Measurements from ENCODE around the gene PLXND1.
"Not testable (repeated sequence)": the region's sequence is repeated elsewhere in the genome, so short reads cannot be mapped to it uniquely, and the experiment has no call there.

The PLXND1 gene

DNA sequence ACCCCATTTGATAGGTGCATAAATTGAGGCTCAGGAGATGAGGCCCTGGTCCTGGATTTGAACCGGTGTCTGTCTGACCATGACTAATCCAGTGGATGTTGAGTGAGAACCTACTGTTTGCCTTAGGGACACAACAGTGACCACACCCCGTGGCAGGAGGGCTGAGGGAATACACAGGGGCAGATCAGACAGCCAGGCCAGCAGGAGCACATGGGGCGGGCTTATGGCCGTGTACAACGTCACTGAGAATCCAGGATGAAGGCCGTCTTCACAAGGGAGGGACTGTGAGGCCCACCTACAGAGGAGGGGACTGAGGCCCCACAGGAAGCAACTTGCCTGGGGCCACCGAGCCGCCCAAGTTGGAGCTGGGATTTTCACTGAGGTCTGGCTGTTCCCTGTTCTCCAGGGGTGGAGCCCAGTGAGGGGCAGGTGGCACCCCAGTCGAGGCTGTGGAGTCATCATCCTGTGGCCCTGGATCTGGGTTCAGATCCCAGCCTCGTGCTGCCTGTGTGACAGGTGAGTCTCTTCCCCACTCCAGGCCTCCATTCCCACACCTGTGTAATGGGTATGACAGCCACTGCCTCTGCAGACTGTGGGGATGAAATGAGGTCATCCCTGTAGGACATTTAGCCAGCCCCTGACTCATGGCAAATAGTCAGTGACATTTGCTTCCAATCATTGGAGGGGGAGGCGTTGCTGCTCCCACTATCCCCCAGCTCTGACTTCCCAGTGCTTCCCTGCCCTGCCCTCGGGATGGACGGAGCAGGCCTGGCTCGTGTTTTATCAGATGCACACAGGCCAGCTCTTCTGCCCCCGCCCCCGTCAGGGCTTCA is 6.3 kb upstream of the PLXND1 start:
- no peak for DNase-seq (ENCODE audit: low spot score)

DNA sequence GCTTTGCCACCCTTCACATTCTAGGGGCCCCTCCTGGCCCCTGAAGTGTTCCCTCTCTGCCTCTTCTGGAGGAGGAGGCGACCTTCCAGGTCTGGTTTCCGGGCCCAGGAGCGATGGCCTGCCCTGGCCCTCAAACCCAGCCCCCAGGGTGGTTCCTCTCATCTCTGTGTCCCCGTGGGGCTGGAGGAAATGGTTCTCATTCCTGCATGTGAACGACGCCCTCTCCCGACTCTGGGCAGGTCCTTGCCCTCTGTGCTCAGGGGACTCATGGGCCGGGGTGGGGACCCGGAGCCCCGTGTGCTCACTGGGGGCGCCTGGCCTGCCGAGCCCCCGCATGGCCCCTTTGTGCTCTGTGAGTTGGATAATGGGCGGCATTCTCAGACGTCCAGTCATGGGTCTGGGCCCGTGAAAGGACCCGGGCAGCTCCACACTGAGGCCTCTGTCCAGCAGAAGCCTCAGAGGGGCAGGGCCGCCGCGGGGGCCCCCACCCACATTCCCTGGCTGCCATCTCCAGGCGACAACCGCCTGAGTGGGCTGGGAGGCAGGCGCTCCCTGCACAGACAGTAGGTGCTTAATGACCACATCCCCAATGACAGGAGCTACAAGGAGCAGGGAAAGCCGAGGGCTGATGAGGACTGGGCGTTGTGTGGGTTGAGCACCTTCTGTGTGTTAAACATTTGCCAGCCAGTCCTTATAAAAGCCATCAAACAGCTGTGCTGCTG is 5.5 kb upstream of the PLXND1 start:
- no peak for DNase-seq (ENCODE audit: low spot score)

DNA sequence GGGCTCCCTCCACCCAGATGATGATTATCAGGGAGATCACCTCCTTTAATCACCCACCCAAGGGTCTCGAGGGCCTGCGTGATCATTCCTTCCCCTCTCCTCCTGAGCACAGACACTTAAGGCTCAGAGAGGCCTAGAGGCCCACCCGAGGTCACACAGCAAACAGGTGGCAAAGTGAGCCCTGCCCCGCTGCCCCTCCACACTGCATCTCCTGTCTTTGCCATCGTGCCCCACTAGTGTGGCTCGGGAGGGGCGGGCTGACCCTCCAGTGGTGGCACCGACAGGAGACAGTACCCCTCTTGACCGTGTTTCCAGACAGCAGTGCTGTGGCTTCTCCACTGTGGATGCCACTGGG is 4.9 kb upstream of the PLXND1 start:
- no peak for DNase-seq (ENCODE audit: low spot score)

DNA sequence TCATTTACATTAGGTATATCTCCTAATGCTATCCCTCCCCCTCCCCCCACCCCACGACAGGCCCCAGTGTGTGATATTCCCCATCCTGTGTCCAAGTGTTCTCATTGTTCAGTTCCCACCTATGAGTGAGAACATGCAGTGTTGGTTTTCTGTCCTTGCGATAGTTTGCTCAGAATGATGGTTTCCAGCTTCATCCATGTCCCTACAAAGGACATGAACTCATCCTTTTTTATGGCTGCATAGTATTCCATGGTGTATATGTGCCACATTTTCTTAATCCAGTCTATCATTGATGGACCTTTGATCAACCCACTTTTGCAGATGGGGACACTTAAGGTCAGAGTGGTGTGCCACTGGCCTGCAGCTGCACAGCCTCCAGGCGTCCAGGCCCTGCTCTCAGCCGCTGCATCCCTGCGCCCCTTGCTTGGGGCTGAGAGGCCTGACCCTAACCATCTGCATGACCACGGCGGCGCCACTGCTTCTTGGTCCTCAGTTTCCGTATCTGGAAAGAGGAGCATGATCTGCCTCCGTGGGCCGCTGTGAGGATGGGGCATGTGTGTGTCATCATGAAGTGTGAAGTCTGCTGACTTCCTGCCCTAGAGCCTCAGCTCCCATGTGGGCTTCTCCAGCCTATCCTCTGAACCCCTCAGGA is 4.4 kb upstream of the PLXND1 start:
- not testable (repeated sequence) for DNase-seq (ENCODE audit: low spot score)

DNA sequence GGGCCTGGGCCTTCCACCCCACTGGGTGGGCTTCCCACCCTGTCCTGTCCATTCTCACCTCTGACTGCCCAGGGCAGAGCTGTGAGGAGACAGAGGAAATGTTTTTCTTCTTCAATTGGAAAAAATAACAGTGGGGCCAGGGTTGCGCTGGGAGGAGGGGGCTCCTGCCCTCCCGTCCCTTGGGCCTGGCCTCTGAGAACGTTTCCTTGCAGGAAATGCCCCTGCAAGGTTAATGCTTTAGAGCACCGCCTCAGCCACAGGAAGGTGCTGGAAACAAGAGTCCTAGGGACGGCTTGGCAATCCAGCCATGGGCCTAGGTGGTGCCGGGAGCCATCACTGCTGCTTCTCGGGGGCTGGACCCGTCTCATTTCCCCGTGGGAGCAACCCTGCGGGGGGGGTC is 3.8 kb upstream of the PLXND1 start:
- no peak for DNase-seq (ENCODE audit: low spot score)

DNA sequence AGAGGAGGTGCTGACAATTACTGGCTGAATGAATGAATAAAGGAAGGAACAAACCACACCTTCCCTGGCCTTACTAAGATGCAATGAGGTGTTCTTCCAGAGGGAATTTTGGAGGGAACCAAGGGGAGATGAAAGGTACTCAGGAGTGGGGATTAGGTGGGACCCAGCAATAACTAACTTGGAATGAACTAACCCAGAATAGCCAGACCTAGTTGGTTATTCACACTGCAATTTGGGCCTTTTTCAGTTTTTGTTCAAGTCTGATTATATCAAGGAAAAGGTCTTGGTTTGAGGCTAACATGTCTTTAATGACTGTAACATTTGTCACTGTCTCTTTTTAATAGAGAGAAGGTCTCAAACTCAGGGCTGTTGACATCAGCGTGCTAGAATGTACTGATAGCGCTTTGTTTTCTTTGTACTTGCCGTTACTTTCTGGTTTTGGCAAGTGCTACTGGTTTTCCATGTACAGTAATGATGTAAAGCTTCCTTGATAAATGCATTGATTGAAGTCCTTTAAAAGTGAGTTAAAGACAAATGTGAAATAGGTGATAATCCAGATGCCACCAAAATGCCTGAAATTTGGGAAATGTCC is 3.2 kb upstream of the PLXND1 start:
- DNase-seq (ENCODE audit: low spot score), result no peak

DNA sequence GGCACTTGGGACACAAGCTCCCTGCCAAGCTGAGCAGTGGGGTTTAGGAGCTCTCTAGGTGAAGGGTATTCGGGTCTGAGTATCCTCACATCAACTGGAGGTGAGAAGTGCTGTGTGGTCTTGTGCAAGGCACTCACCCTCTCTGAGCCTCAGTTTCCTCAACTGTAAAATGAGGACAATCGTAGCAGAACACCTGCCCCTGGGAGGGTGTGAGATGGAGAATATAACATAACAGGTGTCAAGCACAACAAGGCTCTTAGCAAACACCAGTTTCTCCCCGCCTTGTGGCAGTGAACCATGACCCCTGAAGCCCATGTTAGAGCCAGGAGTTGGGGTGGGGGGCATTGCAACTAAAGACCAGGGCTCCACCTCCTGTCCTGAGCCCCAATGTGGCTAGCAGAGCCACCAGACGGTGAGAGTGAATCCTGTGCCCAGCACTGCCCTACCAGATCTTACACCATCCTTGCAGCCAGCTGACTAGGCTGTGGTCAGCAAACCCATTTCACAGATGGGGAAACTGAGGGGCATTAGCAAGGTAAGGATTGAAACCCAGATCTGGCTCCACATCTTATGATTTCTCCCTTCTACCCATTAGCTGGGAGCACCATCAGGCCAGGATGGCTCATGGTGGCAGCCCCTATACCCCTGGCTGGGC is 2.6 kb upstream of the PLXND1 start:
- DNase-seq (ENCODE audit: low spot score), result no peak

DNA sequence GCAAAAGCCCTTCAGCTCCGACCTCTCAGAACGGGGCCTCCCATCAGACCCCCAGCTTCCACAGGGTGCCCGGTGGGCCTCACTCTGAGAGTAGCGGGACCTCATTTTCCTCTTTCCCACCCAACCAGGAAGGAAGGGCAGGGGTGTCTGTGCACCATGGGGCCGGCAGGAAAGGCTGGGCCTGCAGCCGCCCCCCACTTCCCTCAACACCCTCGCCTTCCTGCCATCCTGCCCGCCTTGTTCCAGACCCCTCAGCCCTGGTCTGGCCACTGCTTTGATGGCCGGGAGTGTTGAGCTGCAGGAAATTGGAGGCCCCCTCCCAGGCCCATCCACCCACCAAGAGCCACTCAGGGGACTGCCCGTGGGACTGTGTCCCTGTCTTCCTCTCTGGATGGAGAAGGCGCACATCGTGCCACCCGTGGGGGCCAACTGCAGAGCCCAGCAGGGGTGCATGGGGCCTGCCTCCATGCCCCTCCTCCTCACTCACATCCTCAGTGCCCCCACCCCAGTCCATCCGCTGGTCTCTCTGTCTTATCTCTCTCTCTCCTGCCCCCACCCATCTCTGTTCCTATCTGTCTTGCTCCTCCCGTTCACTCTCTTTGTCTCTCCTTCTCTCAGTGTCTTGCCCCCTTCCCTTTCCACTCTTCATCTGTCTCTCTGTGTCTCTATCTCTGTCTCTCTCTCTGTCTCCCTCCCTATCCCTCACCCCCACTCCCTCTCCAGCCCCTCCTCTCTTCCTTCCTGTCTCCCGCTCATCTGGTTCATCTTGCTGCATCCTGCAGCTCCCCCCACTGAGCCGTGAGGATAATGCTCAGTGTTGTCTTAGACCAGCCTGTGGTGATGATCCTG is 1.8 kb upstream of the PLXND1 start:
- DNase-seq (ENCODE audit: low spot score), result no peak

DNA sequence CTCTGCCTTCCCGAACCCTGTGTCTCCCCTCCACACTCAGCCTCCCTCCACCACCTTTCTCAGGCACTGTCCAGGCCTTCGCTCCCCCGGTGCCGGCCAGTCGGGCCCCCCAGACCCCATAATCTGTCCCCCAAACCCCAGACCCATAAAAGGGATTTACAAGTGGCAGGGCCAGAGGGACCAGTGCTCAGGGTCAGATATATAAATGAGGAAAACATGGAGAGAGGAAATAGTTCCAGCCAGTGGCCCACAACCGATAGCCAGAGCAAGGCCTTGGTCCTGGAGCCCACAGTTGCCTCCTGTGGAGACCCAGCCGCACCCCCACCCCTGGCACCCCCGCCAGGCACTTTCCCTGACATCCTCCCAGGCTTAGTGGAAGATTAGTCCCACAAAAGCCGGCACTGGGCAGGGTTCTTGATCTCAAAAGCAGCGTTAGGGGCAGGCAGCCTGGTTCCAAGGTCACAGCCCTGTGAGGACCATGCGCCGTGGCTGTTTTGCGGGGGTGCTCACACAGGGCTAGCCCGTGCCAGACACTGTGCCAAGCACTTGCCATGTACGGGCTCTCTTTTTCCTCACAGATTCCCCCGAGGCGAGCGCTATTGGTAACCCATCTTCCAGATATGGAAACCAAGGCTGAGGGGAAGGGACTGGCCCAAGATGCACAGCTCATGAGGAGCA is 1.1 kb upstream of the PLXND1 start:
- no peak for DNase-seq (ENCODE audit: low spot score)

DNA sequence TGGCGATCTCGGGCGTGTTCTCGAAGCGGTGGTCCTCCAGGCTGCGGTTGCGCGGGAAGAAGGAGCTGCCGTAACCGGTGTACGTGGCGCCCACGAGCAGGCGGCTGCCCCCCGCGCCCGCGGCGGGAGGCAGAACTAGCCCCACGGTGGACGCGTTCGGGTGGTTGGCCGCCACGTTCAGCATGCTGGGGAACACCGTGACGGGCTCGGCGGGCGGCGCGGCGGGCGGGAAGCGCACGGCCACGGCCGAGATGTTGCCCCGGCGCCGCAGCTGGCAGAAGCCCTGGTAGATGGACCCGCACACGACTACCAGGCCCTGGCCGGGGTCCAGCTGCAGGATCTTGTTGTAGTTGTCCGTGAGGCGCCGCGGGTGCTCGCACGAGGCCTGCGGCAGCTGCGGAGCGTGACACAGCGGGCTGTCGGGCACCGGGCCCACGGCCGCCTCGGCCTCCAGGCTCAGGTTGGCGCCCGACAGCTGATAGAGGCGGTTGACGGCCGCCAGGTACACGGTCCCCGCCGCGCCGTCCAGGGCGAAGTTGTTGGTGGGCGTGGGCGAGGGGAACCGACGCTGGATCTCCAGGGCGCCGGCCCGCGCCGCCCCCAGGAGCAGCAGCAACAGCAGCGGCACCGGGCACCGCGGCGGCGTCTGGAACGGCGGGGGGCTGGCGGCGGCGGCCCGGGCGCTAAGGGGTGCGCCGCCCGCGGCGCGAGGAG is 397 bp downstream of the PLXND1 start:
- DNase-seq (ENCODE audit: low spot score), result no peak

DNA sequence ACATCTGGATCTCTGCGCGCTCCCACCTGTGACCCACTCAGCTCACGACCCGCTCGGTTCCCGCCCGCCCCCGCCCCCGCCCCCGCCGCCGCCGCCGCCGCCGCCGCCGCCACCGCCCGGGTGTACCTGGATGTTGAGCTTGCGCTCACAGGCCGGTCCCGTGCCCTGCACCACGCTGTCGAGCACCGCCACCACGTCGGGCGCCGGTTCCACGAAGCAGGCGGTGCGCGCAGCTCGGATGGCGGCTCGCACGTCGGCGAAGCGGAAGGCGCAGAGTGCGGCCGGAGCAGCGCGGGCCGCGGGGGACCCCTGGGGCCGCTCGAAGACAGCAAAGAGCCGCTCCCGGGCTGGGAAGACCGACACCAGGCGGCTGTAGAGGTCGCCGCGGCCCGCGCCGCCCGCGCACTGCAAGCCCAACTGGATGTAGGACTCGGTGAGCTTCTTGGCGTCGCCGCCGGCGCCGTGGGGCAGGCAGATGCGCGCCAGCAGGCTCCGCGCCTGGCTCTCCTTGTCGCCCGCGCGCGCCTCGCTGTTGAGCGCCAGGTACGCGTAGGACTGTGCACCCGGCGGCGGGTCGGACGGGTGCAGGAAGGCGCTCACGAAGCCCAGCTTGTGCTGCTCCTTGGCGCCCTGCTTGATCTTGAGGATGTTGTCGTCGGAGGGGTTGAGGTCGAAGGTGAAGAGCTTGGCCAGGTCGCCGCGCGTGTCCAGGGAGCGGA is 1.1 kb downstream of the PLXND1 start:
- DNase-seq (ENCODE audit: low spot score), result no peak

DNA sequence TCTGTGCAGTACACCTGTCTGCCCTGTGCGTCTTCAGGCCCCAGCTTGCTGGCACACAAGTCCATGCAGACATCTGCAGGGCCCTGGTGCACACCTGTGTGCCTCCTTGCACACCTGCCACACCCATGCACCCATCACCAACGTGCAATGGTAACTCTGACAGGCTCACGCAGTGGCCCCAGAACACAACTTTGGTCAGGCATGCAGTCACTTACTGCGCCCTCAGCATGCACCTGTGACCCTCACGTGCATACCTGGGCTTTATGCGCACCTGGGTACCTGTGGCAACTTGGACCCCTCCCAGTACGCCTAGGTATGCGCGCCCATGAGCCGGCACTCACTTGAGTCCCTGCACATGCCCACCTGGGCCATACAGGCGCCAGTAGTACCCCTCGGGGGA is 1.7 kb downstream of the PLXND1 start:
- DNase-seq (ENCODE audit: low spot score), result no peak

DNA sequence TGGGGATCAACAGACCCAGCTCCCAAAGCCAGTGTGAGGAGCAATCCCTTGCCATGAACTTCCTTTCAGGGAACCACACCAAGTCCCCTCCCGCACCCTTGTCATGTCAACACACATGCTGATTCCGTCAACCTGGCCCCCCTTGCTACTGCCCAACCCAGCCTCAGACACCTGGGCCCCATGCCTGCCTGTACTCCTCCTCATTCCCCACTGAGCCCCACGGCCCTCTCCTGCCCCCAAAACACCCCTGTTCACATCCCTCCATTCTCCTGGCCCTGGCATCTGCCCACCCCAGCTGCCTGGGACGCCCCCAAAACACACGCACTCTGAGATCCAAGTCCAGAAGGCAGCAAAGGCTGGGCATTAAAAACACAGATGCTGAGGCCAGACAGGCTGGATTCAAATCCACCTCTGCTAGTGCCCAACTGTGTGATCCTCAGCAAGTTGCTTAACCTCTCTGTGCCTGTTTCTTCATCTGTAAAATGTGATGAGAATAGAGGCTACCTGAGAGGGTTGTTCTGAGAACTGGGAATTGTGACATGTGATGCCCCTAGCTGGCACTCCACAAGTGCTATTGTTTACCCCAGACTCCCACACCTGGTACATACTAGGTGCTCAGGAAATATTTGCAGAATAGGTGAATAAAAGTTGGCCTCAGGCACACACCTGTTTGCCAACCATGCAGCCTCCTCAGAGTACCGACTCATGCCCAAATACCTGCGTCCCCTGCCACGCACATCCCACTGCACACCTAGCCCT is 2.3 kb downstream of the PLXND1 start:
- no peak for DNase-seq (ENCODE audit: low spot score)

DNA sequence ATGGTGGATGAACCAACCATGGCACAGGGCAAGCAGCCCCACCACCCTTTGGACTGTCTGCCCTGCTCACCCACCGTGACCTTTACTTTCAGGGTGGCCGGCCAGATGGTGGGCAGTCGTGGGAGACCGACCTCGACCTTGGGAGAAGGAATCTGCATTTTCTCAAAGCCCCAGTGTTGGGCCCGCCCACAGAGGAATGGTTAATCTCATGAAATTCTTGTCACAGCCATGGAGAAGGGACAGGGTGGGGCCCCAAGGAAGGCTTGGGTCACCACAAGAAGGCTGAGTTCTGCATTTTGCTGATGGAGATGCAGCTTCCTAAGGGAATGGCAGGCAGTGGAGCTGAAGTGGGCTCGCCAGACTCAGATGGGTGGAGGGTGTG is 2.9 kb downstream of the PLXND1 start:
- DNase-seq (ENCODE audit: low spot score), result no peak

DNA sequence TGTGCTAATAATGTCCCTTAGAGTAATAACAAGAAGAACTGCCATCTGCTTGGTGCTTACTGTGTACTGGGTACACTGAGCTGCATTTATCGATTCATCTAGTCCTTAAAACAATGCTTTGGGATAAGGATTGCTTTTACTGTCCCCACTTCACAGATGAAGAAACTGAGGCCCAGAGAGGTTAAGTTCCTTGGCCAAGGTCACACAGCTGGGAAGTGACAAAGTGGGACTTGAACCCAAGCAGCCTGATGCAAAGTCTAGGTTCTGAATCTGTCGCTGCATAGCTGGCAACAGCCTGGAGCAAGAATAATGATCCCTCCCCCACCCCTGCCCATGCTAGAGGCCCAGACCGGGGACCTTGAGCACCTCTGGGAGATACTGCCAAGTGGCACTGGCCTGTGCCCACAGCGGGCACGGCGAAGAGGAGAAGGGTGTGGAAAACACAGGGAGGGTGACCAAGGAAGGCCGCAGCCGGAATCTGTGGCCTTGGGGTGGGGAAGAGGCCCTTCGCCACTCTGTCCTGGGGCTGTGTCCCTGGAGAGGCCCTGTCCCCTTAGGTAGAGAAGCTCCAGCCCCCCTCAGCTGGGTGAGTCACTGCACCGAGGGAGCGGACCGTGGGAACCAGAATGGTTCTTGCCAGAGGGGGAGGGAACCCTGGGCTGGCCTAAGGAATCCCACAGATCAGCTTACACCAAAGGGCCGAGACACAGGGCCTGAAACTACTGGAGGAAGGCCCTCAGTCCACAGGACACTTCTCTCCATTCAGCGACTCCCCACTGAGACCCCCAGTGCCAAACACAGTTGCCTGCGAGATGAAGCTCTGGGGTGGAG is 3.5 kb downstream of the PLXND1 start:
- no peak for DNase-seq (ENCODE audit: low spot score)

DNA sequence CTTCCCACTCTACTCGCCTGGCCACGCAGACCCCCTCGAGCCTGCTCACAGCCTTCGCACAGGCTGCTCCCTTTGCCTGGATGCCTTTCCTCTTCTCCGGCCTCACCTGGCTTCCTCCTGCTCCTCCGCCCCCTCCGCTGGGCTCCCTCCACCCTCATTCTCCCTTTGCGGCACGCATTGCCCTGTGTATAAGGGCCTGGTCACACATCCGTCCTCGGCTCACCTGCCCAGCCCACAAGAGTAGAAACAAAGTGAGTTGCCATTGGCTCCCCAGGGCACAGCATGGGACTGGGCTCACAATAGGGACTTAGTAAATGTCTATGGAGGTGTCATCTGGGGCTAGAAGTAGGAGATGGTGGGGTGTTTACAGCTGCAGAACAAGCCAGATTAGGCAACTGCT is 4.2 kb downstream of the PLXND1 start:
- DNase-seq (ENCODE audit: low spot score), result no peak

DNA sequence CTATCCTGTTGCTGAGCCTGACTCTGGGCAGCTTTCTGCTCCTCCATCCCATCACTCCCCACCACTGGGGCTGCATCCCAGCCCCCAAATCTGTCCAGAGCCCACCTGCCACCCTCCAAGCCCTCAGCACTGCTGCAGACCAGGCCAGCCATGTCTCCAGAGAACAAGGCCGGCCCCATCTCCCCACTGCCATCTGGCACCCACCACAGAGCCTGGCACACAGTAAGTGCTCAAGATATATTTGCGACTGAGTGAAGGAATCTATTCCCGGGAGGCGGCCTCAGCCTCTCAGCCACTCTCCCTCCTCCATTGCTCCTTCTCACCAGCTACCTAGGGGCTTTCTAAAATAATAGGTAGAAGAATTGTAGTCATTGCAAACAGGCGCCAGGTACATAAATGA is 4.8 kb downstream of the PLXND1 start:
- no peak for DNase-seq (ENCODE audit: low spot score)

DNA sequence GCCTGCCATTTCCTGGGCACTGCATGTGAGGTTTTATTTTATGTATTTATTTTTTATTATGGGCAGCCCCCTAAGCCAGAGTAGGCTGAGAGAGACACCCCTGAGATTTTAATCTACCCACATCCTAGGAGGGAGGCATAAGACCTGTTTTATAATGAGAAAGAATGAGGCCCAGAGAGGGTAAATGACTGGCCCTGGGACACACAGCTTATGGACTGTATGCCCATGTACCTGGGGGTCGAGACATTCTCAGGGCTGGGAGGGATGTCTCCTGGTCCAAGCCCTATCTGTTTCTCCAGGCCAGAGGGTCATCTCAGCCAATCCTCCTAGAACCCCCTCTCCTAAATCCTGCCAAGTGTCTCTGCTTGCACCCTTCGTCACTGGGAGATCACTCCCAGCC is 6.1 kb downstream of the PLXND1 start:
- no peak for DNase-seq (ENCODE audit: low spot score)

Data from left forelimb (tissue), 1 donor.